ENCODE results near the gene MPPED2.

The MPPED2 gene

DNA sequence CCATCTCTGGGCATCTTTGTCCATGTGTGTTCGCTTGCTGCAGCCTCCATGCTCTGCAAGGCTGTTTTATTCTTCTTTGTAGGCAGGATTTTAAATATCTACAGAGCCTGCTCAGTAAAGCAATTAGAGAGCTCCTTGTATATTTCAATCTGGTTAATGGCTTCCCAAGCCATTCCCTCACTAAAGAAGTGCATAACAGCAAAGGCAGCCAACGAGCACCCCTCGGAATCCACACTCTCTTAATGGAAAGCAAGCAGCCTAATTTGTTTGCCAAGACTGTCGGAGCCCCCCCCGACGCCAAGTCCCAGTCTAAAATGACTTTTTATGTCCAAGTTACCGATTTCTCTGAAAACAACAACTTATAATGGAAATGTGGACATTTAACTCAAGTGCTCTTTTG lies 139.6 kb downstream of the MPPED2 start:
- DNase-seq = no peak

DNA sequence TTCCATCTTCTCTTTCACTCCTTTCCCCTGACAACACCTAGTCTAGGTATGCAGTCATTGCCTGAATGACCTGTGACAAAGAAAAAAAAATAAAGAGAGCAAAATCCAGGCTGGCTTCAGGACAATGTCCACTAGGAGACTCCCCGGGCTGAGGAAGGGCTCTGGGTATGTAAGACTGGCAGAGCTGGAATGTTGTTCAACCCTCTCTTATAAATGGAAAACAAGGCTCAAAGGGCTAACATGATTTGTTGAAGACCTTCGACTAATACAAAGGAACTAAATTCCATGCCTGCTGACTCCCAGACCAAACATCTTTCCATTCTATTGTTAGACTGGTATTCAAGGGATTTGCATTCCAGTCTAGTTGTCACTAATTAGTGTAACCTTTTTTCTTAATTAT lies 141.1 kb downstream of the MPPED2 start:
- no peak for DNase-seq

DNA sequence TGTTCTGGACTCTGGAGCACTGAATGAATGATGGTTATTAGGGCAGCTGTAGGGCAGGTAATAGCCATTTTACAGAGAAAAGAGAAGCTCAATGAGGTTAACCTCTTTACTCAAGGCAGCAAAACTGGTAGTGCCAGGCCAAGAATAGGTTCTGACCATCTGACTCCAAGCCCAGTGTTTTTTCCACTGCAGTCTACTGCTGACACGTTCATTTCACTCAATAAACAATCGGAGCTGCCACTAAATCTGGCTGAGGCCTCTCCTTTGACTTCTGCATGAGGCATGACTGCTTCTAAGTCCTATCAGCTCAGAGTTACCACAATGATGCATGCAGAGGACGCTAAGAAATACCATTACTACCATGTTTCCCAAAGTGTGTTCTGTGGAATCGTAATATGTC lies 145.6 kb downstream of the MPPED2 start:
- DNase-seq = no peak

DNA sequence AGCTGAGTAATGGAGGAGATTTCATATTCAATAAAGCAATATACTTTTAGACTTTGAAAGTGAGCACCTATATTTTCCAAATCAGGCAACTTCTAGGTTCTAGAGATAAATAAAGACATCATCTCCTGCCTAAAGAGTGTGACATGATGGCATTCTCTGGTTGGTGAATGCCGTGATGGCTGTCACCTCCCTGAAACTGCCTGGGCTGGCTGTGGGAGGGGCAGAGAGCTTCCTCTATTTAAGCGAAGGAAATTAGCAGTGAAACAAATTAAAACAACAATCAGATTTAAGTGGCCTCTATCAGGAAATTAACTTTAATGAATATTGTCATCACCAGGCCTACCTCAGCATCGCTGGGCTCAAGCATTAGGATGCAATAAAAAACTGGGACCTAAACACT lies 149.4 kb downstream of the MPPED2 start:
- no peak for DNase-seq

DNA sequence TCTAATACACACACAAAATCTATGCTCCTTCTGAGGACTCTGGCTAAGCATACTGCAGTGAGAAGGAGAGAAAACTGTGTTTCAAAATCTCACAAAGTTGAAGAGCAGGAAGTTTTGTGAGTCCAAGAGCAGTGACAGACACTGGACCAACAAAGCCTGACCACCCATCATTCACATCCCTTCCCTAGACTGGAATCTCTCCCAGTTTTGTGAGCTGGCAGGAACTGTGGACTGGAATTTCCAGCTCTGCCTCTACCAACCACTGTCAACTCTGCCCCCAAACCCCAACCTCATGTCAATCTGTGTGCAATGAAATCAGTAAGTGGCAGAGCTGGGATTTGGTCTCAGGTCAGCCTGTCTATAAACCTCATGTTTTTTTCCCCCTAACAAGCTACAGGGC lies 150.7 kb downstream of the MPPED2 start:
- no peak for DNase-seq

DNA sequence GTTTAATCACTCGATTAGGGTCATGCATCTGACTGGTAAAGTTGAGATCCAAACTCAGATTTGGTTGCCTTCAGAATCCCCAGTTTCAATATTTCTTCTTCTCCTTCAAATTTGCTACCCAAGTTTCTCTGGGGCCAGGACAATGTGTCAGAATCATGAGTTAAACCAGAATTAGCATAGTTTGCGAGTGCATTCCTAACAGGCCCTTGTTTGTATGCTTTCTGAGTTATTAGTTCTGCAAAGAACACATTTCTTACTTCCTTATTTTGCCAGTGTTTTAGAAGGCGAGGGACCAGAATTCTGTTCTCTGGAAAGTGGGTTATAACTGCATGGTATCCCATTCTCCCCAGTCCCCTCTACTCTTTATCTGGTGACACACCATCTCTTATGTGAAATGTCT lies 151.3 kb downstream of the MPPED2 start:
- DNase-seq = no peak

DNA sequence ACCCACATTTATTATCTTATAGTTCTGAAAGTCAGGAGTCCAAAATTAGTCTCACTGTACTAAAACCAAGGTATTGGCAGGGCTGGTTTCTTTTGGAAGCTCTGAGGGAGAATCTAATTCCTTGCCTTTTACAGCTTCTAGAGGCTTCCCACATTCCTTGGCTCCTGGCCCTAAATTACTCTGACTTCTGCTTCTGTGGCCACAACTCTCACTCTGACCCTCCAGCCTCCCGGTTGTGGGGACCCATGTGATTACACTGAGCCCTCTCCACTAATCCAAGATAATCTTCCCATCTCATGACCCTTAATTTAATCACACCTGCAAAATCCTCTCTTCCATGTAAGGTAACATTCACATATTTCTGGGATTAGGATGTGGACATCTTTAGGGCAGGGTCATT lies 152.3 kb downstream of the MPPED2 start:
- DNase-seq = no peak

DNA sequence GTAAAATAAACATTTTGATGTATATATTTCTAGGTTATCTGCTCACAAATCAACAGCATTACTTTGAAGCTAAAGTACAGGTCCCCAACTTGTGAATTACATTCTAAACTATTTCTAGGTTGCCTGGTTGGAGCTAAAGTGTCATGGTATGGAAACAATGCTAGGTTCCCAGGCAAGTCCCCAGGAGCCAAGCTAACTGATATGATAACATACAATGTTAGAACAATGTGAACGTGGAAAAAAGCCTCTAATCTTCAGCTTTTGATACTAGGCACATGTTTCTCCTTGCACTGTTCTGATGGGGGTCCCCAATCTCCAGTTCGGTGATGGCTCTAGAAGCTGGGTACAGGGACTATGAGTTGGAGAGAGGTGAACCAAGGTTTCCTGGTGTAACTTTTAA lies 153.4 kb downstream of the MPPED2 start:
- no peak for DNase-seq

DNA sequence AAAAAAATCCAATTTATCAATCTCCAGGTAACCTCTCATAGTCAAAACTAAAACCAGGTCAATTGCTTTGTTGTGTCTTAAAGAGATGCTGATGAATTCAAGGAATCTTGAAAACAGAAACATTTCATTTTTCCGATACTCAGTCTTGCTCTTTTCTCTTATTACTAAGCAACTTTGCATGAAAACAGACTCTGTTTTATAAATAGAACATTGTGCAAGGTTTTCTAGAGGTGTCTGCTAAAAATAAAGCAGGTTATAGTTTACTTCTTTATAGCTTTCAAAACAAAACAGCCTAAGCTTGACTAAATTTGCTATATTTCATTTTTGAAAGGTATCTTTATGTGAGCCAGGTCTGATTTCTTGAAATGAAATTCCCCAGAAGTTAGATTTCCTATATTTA lies 154.0 kb downstream of the MPPED2 start:
- DNase-seq = no peak

DNA sequence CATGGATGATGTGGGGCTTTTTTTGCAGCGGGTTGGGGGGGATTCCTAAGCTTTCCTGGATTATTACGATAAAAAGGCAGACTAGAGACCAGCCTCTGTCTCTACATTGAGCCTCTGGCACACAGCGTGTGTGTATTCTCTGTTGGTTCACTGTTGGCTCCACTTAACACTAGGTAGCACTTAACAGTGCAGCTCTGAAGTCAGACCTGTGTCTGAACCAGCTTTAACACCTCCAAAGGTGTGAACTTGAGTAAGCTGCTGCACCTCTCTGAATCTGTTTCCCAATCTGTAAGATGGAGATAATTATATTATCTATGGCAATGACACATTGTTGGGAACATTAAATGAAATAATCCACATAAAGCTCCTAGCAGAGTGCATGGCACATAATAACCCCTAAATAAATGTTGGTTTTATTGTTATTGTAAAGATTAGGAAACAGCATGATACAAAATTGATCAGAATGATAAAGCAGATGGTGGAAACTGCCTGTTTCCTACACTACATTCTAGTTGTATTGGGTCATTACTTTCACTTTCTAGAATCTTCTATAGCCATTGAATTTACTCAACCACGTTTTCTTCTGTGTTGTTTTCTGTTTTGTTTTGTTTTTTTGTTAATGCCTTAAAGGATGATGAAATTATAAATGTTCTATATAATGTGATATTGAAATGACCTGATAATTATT lies 154.9 kb downstream of the MPPED2 start:
- no peak for DNase-seq

DNA sequence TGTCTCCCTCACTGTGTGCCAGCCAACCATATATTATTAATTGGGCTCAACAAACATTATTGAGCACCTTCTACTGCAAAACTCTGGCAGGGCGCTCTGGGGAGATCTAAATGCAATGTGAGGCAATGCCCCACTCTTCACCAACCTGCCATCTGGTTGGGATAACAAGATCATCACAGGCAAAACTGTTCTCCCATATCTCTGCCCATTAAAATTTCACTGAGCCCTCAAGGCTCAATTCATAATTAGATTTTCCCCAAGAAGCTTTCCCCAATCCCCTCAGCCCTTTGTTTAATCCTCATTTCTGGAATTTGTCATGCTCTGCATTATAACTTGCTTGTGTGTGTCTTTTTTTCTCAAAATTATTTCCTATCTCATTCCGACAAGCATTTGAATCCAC lies 156.6 kb downstream of the MPPED2 start:
- DNase-seq = no peak

DNA sequence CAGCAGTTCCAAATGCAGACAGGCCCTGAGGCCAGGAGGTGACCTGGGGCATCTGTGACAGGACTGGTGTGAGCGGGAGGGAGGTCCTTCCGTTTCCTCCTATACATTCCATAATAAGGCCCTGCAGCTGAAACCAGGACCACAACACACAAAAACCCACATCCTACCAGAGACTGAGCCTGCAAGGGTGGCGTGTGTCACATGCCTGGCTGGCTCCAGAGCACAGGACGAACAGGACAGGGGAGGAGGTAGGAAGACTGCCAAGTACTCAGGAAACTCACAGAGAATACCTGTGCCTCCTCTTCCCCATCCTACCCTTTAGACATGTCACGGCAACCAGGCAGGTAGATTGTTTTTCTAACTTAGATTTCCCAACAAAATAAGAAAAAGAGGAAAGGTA lies 159.4 kb downstream of the MPPED2 start:
- DNase-seq = no peak

DNA sequence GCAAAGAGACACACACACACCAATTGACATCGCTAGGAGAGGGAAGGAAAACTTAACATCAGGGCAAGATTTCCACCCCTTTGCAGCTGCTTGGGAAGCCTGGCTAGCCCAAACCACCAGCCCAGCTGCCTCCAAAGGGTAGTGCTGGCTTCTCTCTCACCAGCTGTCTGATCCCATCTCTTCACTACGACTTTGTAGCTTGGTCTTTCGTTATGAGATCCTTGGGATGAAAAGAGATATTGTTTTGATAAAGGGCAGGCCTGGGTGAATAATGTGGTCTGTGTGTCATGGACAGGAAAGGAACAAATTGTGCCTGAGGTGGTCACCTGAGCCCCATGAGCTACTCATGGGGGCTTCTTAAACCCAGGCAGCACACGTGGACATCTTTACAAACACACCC lies 161.3 kb downstream of the MPPED2 start:
- DNase-seq = no peak

DNA sequence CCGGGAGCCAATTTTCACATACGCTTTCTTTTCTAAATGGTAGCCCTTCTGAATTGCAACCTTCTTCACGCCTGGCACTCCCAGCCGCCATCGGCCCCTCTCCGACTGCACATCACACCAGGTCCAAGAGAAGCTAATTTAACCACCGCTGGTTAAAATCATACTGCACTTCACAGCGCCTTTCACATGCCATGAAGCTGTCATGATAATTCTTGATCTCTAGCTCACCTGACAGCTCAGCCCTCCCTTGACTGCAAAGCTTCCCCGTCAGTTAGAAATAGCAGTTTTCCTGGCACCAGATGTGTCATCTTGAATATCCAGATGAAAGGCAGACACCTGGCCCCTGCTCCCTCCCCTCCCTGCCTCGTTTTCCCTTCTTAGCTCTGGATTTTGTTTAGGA lies 161.8 kb downstream of the MPPED2 start:
- no peak for DNase-seq

DNA sequence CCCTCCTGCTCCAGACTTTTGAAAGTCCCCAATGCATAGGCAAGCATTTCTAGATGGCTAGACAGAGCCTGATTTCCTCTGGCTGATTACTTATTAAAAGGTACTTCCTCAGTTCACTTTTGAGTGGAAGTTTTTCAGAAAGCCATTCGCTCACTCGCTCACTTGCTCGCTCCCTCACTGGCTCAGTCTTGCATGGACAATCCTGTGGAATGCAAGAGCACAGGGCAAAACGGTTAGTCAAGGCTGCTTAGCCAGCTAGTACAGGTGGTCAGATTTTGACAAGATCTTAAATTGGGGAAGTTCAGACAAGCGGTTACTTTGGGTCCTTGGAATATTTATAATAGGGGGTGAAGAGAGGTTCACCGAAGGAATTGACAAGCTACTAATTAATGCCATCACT lies 162.3 kb downstream of the MPPED2 start:
- DNase-seq = no peak

DNA sequence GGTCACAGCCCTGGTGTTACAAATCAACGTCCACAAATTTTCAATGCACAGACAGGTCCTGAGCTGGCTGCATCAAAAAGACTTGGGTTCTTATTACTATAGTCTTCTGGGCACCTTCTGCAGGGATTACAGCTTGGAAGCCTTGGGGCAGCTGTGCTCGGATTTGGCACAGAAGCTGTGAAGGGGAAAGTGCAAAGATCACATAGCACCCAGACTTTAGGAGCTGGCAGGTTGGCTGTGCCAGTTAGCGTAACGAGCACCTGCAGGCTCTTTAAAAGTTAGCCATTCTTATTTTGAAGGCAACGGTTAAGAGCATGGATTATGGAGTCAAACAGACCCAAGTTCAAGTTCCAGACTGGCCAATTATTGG lies 162.9 kb downstream of the MPPED2 start:
- DNase-seq = no peak

DNA sequence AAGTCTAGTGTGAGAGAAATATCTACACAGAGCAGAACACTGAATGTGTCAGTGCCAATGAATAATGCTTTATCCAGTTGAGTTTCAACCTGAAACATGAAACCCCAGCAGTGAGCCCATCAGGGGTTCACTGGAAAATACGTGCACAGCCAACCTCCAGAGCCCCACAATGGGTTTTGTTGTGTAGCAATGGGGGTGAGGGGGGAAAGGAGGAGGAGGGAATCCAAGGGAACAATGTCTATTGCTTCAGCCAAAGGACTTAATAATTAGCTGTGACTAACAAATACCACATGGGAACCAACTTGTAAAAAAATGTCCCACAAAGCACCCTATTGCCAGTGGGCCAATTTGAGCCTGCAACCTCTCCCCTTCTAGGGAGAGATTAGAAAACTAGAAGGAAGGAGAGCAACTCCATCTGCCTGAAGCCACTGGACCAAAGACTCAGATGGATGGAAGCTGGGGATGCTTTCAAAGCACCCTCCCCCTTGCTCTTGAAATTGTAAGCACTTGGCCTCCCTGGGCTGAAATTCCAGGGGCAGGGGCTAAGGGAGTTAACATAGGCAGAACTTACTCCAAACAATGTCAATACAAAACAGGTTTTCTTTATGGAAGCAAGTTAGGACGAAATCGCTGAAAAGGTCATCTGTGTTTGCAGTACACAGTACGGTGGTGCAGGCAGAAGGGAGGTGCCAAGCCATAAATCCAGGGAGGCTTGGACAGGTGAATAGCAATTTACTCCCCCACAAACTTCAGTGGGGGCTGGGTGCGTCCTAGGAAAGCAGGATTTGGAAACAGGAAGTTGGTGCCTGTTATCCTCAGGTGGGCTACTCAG lies 163.5 kb downstream of the MPPED2 start:
- no peak for DNase-seq

DNA sequence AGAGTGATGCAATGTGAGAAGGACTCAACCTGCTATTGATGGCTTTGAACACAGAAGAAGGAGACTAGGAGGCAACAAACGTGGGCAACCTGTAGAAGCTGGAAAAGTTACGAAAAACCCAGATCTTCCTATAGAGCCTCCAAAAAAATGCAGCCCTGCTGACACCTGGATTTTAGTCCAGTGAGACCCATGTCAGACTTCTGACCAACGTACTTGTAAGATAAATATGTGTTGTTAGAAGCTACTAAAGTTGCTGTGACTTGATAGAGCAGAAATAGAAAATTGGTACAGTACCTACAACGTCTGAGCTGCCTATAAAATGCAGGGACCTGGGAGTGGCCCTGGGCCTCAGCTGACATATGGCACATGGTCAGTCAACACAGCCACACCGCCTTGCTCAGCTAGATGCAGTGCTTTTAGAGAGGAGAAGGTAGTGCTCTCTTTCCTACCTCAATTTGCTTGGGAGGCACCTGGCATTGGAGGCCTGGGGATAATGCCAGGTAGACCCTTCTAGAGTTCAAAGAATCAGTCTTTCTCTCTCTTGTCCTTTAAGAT lies 165.8 kb downstream of the MPPED2 start:
- DNase-seq = no peak

DNA sequence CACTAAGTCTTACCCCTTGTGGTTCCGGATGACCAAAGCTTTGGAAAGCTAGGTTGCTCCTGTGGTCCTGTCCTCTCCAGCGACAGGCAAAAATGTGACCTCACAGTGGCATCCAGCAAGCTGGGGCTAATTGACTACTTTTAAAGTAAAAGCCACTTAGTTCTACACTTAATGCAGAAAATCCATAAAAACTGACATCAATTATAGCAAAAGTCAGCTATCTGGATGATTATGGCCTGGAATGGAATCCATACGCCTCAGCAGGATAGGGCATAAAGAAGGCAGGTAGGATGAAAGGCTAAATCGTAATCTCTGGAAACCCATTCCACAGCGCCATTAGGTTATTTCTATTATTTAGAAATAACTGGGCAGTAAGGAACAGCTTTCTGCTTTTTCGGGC lies 171.3 kb downstream of the MPPED2 start:
- DNase-seq = no peak

DNA sequence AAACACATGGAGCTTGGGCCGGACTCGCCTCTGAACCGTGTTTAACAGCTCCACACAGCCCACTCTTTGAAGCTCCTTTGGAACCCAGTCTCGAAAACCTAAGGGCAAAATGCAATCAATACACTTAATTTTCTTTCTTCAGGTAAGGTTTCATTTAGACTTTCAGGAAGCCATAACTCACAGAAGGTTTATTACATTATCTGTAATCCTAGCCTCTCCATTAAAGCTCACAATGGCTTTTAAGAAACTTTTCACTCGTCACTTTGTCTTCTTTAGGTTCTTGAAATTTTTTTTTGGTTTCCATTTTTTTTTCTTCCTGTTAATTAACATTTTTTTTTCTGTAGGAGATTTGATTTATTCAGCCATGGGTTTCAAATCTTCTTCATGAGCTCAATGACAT lies 171.9 kb downstream of the MPPED2 start:
- no peak for DNase-seq

DNA sequence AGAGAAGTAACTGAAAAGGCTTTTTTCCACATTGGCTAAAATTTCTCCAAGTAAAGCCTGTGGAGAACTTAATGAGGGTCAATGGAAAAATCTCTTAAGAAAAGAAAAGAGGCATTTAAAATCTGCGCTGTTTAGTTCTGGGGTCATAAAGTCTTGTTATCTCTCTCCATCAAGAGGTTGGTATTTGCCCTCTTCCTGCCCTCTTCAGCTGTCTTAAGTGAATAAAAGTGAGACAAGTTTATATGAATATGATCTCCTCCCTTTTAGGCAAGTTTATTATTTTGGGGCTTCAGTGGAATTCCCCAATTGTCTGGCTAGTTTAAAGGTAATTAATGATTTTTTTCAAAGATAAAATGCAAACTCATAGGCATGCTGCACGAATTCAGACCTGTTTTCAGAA lies 173.6 kb downstream of the MPPED2 start:
- no peak for DNase-seq

DNA sequence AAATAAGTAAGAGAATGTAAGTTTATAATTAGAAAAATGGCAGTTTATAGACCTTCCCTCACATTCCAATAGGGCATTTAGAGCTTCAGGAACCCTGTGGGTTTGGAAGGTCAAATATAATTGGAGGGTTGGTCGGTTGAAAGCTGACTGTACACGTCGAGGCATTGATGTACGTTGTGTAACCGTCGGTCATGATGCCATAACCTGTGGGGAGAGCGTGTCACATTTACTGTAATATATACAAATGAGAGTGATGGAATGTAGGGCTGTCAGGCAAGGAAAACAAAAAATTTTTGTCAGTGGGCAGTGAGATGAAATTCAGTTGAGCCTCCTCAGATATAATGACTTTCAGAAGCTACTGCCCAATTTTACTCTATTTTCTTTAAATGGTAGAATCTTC lies 174.8 kb downstream of the MPPED2 start:
- DNase-seq = no peak

DNA sequence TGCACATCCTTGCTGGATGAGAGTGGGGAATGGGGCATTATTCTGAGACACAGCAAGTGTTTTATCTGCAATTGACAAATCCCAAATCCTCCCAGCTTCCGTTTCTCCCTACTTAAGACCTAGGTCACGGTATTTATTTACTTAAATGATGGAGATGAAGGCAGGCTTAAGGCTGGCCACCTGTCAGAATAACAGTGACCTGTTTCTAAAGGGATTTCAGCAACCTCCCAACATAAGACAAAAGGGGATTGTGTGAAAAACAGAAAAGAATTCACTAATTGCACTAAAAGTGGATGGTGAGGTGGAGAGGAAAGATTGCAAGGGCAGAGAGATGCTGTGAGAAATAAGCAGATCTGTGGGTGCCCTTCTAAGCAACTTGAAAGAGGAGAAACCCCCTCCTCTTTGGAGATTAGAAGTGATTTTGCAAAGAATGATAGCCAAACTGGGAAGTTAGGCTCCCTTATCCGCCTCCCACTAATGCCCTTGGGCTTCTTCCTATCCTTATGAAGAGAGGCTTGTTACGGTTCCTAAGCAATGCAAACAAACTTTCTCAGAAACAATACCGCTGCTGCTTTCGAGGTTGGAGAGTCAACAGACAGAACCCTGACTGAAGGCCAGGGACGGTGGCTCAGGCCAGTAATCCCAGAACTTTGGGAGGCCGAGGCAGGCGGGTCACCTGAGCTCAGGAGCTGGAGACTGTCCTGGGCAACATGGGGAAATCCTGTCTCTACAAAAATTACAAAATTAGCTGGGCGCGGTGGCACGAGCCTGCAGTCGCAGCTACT lies 179.0 kb downstream of the MPPED2 start:
- no peak for DNase-seq

DNA sequence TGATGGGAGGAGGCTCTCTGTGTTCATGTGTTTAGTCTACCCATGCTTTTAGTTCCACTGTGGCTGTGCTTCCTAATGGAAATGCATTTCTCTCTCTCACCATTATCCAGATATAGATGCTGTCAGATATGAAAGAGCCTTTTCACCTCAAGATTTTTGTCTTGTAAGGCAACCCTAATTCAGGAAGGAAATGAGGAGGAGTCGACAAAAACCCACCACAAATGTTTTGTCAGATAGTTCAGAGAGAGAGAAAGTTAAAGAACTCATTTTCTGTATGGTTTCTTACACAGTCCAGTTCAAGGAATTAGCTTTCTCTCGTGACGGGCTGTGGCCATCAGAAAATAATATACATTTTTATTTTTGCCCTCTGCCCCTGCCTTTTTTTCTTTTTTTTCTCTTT lies 180.8 kb downstream of the MPPED2 start:
- no peak for DNase-seq
